Upper lobe of left lung (tissue), 6 donors: ENCODE measurements around the gene ALG2. TPM values are rescaled to one million over a fixed set of nuclear protein-coding genes. Genes with fewer than 3 reads are reported as not detected.
A peak's percentile ranks its signal among the peaks of the same experiment; 100 is the strongest.

Experiments used
- ATAC-seq, 2 donors: fragments of 200-7000 bp; cut with Tn5 transposase; one replicate each; pipeline ENCODE4 v1.9.1; 2022; ENCODE audit warnings: mild to moderate bottlenecking in 2 of 2, moderate library complexity in 2 of 2; ENCODE audit not compliant: low FRiP score in 2 of 2
- DNase-seq, 2 donors: peaks; one replicate each; pipeline ENCODE4 v3.0.0-alpha.2; 2019 to 2020
- H3K27ac ChIP-seq, 4 donors: fragments of 200-600 bp; sonication (generic); one replicate each; pipeline ENCODE4 v1.5.1; 2016 to 2019
- H3K27me3 ChIP-seq, 4 donors: fragments of 200-600 bp; sonication (generic); one replicate each; pipeline ENCODE4 v1.5.1; 2017 to 2019
- H3K36me3 ChIP-seq, 4 donors: fragments of 200-600 bp; sonication (generic); one replicate each; pipeline ENCODE4 v1.5.1; 2016 to 2019
- H3K4me1 ChIP-seq, 4 donors: fragments of 200-600 bp; sonication (generic); one replicate each; pipeline ENCODE4 v1.5.1; 2018 to 2019
- H3K4me3 ChIP-seq, 4 donors: fragments of 200-600 bp; sonication (generic); one replicate each; pipeline ENCODE4 v1.5.1; 2017 to 2019; ENCODE audit warnings: mild to moderate bottlenecking in 2 of 4, moderate library complexity in 1 of 4
- H3K9me3 ChIP-seq, 4 donors: fragments of 200-600 bp; sonication (generic); one replicate each; pipeline ENCODE4 v1.5.1; 2018 to 2019
- CTCF ChIP-seq, 6 experiments: fragments of 450-650 bp in 4 of 6; fragments of 200-600 bp in 2 of 6; sonication (generic) in 2 of 6; IDR thresholded peaks; one replicate each; pipeline ENCODE4 v1.5.1; 2016 to 2019; ENCODE audit warnings: antibody characterized with exemption in 6 of 6
- EP300 ChIP-seq, 4 donors: sonication (generic); formaldehyde crosslinking; IDR thresholded peaks; one replicate each; pipeline ENCODE4 v1.5.1; 2017; ENCODE audit warnings: antibody characterized with exemption in 4 of 4, control low read depth in 2 of 4
- POLR2A ChIP-seq, 4 donors: fragments of 450-650 bp; IDR thresholded peaks; one replicate each; pipeline ENCODE4 v1.5.1; 2016 to 2017; ENCODE audit warnings: antibody characterized with exemption in 4 of 4, mild to moderate bottlenecking in 2 of 4
- POLR2AphosphoS5 ChIP-seq, 2 donors: sonication (generic); formaldehyde crosslinking; IDR thresholded peaks; one replicate each; pipeline ENCODE4 v1.5.1; 2017; ENCODE audit warnings: antibody characterized with exemption in 2 of 2
- WGBS, 2 donors: methylation state at CpG; one replicate each; pipeline ENCODE4 v1.1.5; 2017 to 2018; 5-methylcytosine and 5-hydroxymethylcytosine counted together
- total RNA-seq, 6 donors: library from RNA; depleted of rRNA in 4 of 6; stranded (reverse); fragments of >200 nt in 4 of 6; gene quantifications; one replicate each; pipeline versions ENCODE4 v1.1.0 to v1.2.1, GENCODE V29; 2016 to 2021
- donor health status: DM: no; HTN: no; CAD: no; lungs with moderate emphysema.
- donor health status: DM: no; HTN: yes; CAD: no; lungs with severe emphysema.

ALG2 gene
- total RNA-seq, 6 donors from 2014 or later = 22.2 to 61.4 (median 41.2) TPM

- Histone ChIP-seq H3K9me3 (no peaks in the 10 kb centered on the region), H3K27ac (no peak overlapping the region), H3K36me3 (no peaks in the 10 kb centered on the region), H3K27me3 (no peaks in the 10 kb centered on the region), H3K4me1 (peaks cover 5 to 14% (median 10%) of the 10 kb centered on the region in 4 donors), H3K4me3 (no peak overlapping the region)
- TF ChIP-seq EP300 (IDR thresholded peaks at IDR 0.05) = no peak
- 93 to 95% methylated on average over 5 of the region's 5 CpGs for WGBS, 2 donors
- DNase-seq (no peak), ATAC-seq (no peak)
These were observed 35.8 kb downstream of the ALG2 start for GRCh38 chr9:99185934-99186333.

GRCh38 chr9:99185348-99185632, 36.5 kb downstream of the ALG2 start:
- Histone ChIP-seq H3K9me3 (no peaks in the 10 kb centered on the region), H3K36me3 (no peaks in the 10 kb centered on the region), H3K4me3 (no peak overlapping the region), H3K4me1 (peaks cover 5 to 14% (median 10%) of the 10 kb centered on the region in 4 donors), H3K27me3 (no peaks in the 10 kb centered on the region), H3K27ac (no peak overlapping the region)
- ATAC-seq (no peak), DNase-seq (no peak)
- WGBS, 2 donors = 81 to 84% methylated on average over 5 of the region's 5 CpGs
- TF ChIP-seq CTCF (IDR thresholded peaks at IDR 0.05) = no peak

GRCh38 chr9:99184475-99185347, 37.0 kb downstream of the ALG2 start:
- H3K9me3 ChIP-seq = no peaks in the 10 kb centered on the region
- H3K4me3 ChIP-seq = peak overlapping the region in 3 of 4 donors; percentile 10 to 37 (median 29)
- H3K27ac ChIP-seq = peak overlapping the region; percentile 23 to 52 (median 34)
- peak; percentile 91 to 95 for ATAC-seq
- H3K27me3 ChIP-seq = no peaks in the 10 kb centered on the region
- H3K4me1 ChIP-seq = peaks cover 5 to 14% (median 10%) of the 10 kb centered on the region in 4 donors
- 35% methylated on average over 27 to 29 of the region's 29 CpGs for WGBS, 2 donors
- DNase-seq = peak; percentile 54 to 87
- no peaks in the 10 kb centered on the region for H3K36me3 ChIP-seq
- TF ChIP-seq POLR2A (IDR thresholded peaks at IDR 0.05) (no peak), CTCF (IDR thresholded peaks at IDR 0.05) (peak; percentile 79 to 94 (median 91)), EP300 (IDR thresholded peaks at IDR 0.05) (no peak)

- Histone ChIP-seq H3K4me3 (no peak overlapping the region), H3K9me3 (no peaks in the 10 kb centered on the region), H3K36me3 (no peaks in the 10 kb centered on the region), H3K27me3 (no peaks in the 10 kb centered on the region), H3K4me1 (peaks cover 5 to 14% (median 10%) of the 10 kb centered on the region in 4 donors), H3K27ac (peak overlapping the region in 3 of 4 donors; percentile 8 to 32 (median 23))
- peak in 1 of 2 donors; percentile 40 for ATAC-seq
- TF ChIP-seq EP300 (IDR thresholded peaks at IDR 0.05) (no peak), CTCF (IDR thresholded peaks at IDR 0.05) (no peak), POLR2A (IDR thresholded peaks at IDR 0.05) (no peak), POLR2AphosphoS5 (IDR thresholded peaks at IDR 0.05) (no peak)
- WGBS, 2 donors = 45 to 50% methylated on average over 7 to 9 of the region's 10 CpGs
- peak in 1 of 2 donors; percentile 59 for DNase-seq
These were observed 37.6 kb downstream of the ALG2 start for GRCh38 chr9:99184110-99184474.

GRCh38 chr9:99183616-99184015, 38.1 kb downstream of the ALG2 start:
- no peak overlapping the region for H3K4me3 ChIP-seq
- WGBS, 2 donors = 90% methylated on average over 3 of the region's 3 CpGs
- no peaks in the 10 kb centered on the region for H3K9me3 ChIP-seq
- TF ChIP-seq CTCF (IDR thresholded peaks at IDR 0.05) (no peak), POLR2AphosphoS5 (IDR thresholded peaks at IDR 0.05) (no peak), EP300 (IDR thresholded peaks at IDR 0.05) (no peak), POLR2A (IDR thresholded peaks at IDR 0.05) (no peak)
- no peaks in the 10 kb centered on the region for H3K36me3 ChIP-seq
- H3K27ac ChIP-seq = peak overlapping the region in 2 of 4 donors; percentile 8 to 32
- H3K4me1 ChIP-seq = peaks cover 5 to 14% (median 10%) of the 10 kb centered on the region in 4 donors
- ATAC-seq (no peak), DNase-seq (no peak)
- H3K27me3 ChIP-seq = no peaks in the 10 kb centered on the region
